H1 (cell line): Measurements from ENCODE around the gene FGF12. TPM values are rescaled to one million over a fixed set of nuclear protein-coding genes. Genes with fewer than 3 reads are reported as not detected.

Experiments
- CTCF ChIA-PET: fragments of 300-600 bp; sonication (Branson Sonifier 250); formaldehyde crosslinking; loops from one replicate; lab custom pipeline; 2021; ENCODE audit not compliant: partially characterized antibody; lab: Charles Lee
- POLR2A ChIA-PET: fragments of 300-600 bp; sonication (Branson Sonifier 250); formaldehyde crosslinking; loops from one replicate; lab custom pipeline; 2021; ENCODE audit warnings: inconsistent platforms; ENCODE audit not compliant: partially characterized antibody; lab: Charles Lee
- DNase-seq, 2 experiments: peaks; one replicate each; pipeline versions ENCODE4 v3.0.0 to v3.0.0-alpha.2; 2010 to 2022; ENCODE audit warnings: low spot score in 2 of 2, low read depth in 1 of 2, mixed read lengths in 1 of 2
- FAIRE-seq: peaks from 2 replicates; lab custom pipeline; 2011; peaks lifted over from hg19 to GRCh38; lab: Jason Lieb, UNC
- H2AFZ ChIP-seq: 2 replicates; pipeline ENCODE4 v1.8.1; 2012; ENCODE audit warnings: low read length, inconsistent platforms
- H2AK5ac ChIP-seq: 2 replicates; pipeline ENCODE4 v1.6.1; 2013; ENCODE audit warnings: low read depth, low read length
- H2BK120ac ChIP-seq: replicated peaks from 2 replicates; pipeline ENCODE3; 2013; ENCODE audit warnings: low read depth, low read length, inconsistent platforms
- H2BK12ac ChIP-seq: 2 replicates; pipeline ENCODE4 v1.6.1; 2013; ENCODE audit warnings: low read depth, low read length
- H2BK15ac ChIP-seq: 2 replicates; pipeline ENCODE4 v1.6.1; 2013; ENCODE audit warnings: low read length
- H2BK20ac ChIP-seq: 2 replicates; pipeline ENCODE4 v1.6.1; 2013; ENCODE audit warnings: low read length
- H2BK5ac ChIP-seq: 2 replicates; pipeline ENCODE4 v1.6.1; 2013; ENCODE audit warnings: low read depth, low read length
- H3K14ac ChIP-seq: 2 replicates; pipeline ENCODE4 v1.6.1; 2013; ENCODE audit warnings: inconsistent platforms; ENCODE audit not compliant: insufficient read length
- H3K18ac ChIP-seq: 2 replicates; pipeline ENCODE4 v1.6.1; 2013; ENCODE audit warnings: low read length; ENCODE audit errors: extremely low read depth
- H3K23ac ChIP-seq: 2 replicates; pipeline ENCODE4 v1.6.1; 2013; ENCODE audit warnings: inconsistent platforms; ENCODE audit not compliant: insufficient read length
- H3K23me2 ChIP-seq: 2 replicates; pipeline ENCODE4 v1.6.1; 2013; ENCODE audit warnings: low read depth, low read length
- H3K27ac ChIP-seq: 2 replicates; pipeline ENCODE4 v1.6.1; 2011; ENCODE audit warnings: low read depth, low read length, inconsistent platforms
- H3K27me3 ChIP-seq, 4 experiments: replicated peaks in 1 of 4; 1 replicate in 1 of 4; 2 replicates in 3 of 4; pipeline versions ENCODE4 v1.6.1 to v1.8.1; 2011 to 2013; ENCODE audit warnings: low read length in 3 of 4, mild to moderate bottlenecking in 3 of 4, inconsistent platforms in 2 of 4, mixed read lengths in 2 of 4, moderate library complexity in 1 of 4; ENCODE audit not compliant: control insufficient read depth in 3 of 4, insufficient read depth in 3 of 4; ENCODE audit errors: extremely low read depth in 1 of 4
- H3K36me3 ChIP-seq, 4 experiments: 2 replicates each; pipeline versions ENCODE4 v1.6.1 to v1.8.1; 2011 to 2013; ENCODE audit warnings: mild to moderate bottlenecking in 4 of 4, low read length in 3 of 4, moderate library complexity in 2 of 4, control low read depth in 1 of 4, inconsistent platforms in 1 of 4; ENCODE audit not compliant: insufficient read depth in 4 of 4, control insufficient read depth in 2 of 4
- H3K4ac ChIP-seq: replicated peaks from 2 replicates; pipeline ENCODE3; 2013; ENCODE audit warnings: low read length, low read depth, mixed read lengths, inconsistent platforms; ENCODE audit not compliant: insufficient read length
- H3K4me1 ChIP-seq, 4 experiments: replicated peaks in 1 of 4; 1 replicate in 1 of 4; 2 replicates in 3 of 4; pipeline versions ENCODE4 v1.6.1 to v1.8.1; 2011 to 2013; ENCODE audit warnings: low read length in 3 of 4, inconsistent platforms in 2 of 4, mixed read lengths in 1 of 4; ENCODE audit not compliant: insufficient read depth in 4 of 4, control insufficient read depth in 3 of 4
- H3K4me2 ChIP-seq, 2 experiments: 2 replicates each; pipeline versions ENCODE4 v1.6.1 to v1.8.1; 2011 to 2013; ENCODE audit warnings: low read depth in 2 of 2, low read length in 2 of 2, control low read depth in 1 of 2, inconsistent platforms in 1 of 2, mild to moderate bottlenecking in 1 of 2; ENCODE audit not compliant: insufficient read depth in 1 of 2
- H3K4me3 ChIP-seq, 4 experiments: fragments of 200-600, 300-600 bp in 1 of 4; sonication (generic), shearing (Covaris generic), sonication (Bioruptor Twin) in 1 of 4; 2 replicates each; pipeline versions ENCODE4 v1.5.1 to v1.8.1; 2011 to 2016; ENCODE audit warnings: low read length in 4 of 4, low read depth in 3 of 4, control low read depth in 2 of 4, inconsistent platforms in 2 of 4, mild to moderate bottlenecking in 2 of 4, mixed read lengths in 1 of 4, moderate library complexity in 1 of 4; ENCODE audit not compliant: insufficient read depth in 2 of 4; ENCODE audit errors: extremely low read depth in 1 of 4
- H3K56ac ChIP-seq: replicated peaks from 2 replicates; pipeline ENCODE3; 2013; ENCODE audit warnings: low read depth, mild to moderate bottlenecking, mixed read lengths, low read length, inconsistent platforms; ENCODE audit not compliant: insufficient read length
- H3K79me1 ChIP-seq: 2 replicates; pipeline ENCODE4 v1.6.1; 2013; ENCODE audit warnings: low read depth, low read length, control low read depth
- H3K79me2 ChIP-seq, 2 experiments: 2 replicates each; pipeline versions ENCODE4 v1.6.1 to v1.8.1; 2012 to 2013; ENCODE audit warnings: low read length in 2 of 2, mild to moderate bottlenecking in 2 of 2, inconsistent platforms in 1 of 2; ENCODE audit not compliant: insufficient read depth in 2 of 2, control insufficient read depth in 1 of 2
- H3K9ac ChIP-seq, 4 experiments: replicated peaks in 1 of 4; 1 replicate in 1 of 4; 2 replicates in 3 of 4; pipeline versions ENCODE4 v1.6.1 to v1.8.1; 2011 to 2013; ENCODE audit warnings: low read depth in 3 of 4, low read length in 3 of 4, control low read depth in 2 of 4, mild to moderate bottlenecking in 2 of 4, moderate library complexity in 2 of 4, inconsistent platforms in 1 of 4; ENCODE audit errors: extremely low read depth in 1 of 4
- H3K9me3 ChIP-seq, 2 experiments: 2 replicates each; pipeline versions ENCODE4 v1.6.1 to v1.8.1; 2012 to 2013; ENCODE audit warnings: mild to moderate bottlenecking in 2 of 2, moderate library complexity in 2 of 2, control low read depth in 1 of 2, inconsistent platforms in 1 of 2, low read depth in 1 of 2, low read length in 1 of 2, mixed read lengths in 1 of 2; ENCODE audit not compliant: insufficient read depth in 2 of 2
- H4K20me1 ChIP-seq, 2 experiments: replicated peaks in 1 of 2; 2 replicates each; pipeline versions ENCODE3 to v1.8.1; 2011 to 2013; ENCODE audit warnings: inconsistent platforms in 2 of 2, low read length in 2 of 2, mild to moderate bottlenecking in 1 of 2; ENCODE audit not compliant: insufficient read depth in 2 of 2, control insufficient read depth in 1 of 2
- H4K5ac ChIP-seq: 2 replicates; pipeline ENCODE4 v1.6.1; 2013; ENCODE audit warnings: low read length, low read depth, mixed read lengths, inconsistent platforms; ENCODE audit not compliant: insufficient read length
- H4K8ac ChIP-seq: 2 replicates; pipeline ENCODE4 v1.8.0; 2013; ENCODE audit warnings: mild to moderate bottlenecking, moderate library complexity, low read length, inconsistent platforms; ENCODE audit not compliant: insufficient read depth; ENCODE audit errors: extremely low read depth
- H4K91ac ChIP-seq: replicated peaks from 2 replicates; pipeline ENCODE3; 2013; ENCODE audit warnings: low read length, mixed read lengths, inconsistent platforms; ENCODE audit not compliant: insufficient read length
- MAFK ChIP-seq: IDR thresholded peaks from 2 replicates; pipeline ENCODE4 v1.6.1; 2012; ENCODE audit warnings: low read depth, mild to moderate bottlenecking, improper control_type of control experiment, low read length
- POLR2A ChIP-seq, 2 experiments: IDR thresholded peaks; 1 replicate in 1 of 2; 2 replicates in 1 of 2; pipeline ENCODE4 v1.6.1; 2011; ENCODE audit warnings: low read depth in 2 of 2, low read length in 2 of 2, mild to moderate bottlenecking in 2 of 2; ENCODE audit errors: control extremely low read depth in 1 of 2
- RXRA ChIP-seq: IDR thresholded peaks from 2 replicates; pipeline ENCODE4 v1.6.1; 2011; ENCODE audit warnings: low read depth, mild to moderate bottlenecking, low read length, moderate library complexity; ENCODE audit not compliant: insufficient read depth
- SIN3A ChIP-seq, 2 experiments: IDR thresholded peaks in 1 of 2; conservative IDR thresholded peaks in 1 of 2; 2 replicates each; pipeline ENCODE4 v1.6.1; 2011 to 2012; ENCODE audit warnings: low read length in 2 of 2, improper control_type of control experiment in 1 of 2, low read depth in 1 of 2, mild to moderate bottlenecking in 1 of 2
- SRF ChIP-seq: IDR thresholded peaks from 2 replicates; pipeline ENCODE4 v1.6.1; 2011; ENCODE audit warnings: mild to moderate bottlenecking, low read depth, low read length, moderate library complexity
- SUZ12 ChIP-seq: fragments of 200-600 bp; sonication (generic); IDR thresholded peaks from 2 replicates; pipeline ENCODE4 v1.6.1; 2012; ENCODE audit warnings: mild to moderate bottlenecking, inconsistent platforms, low read length, moderate library complexity, mixed read lengths
- WGBS, 2 experiments: shearing (Covaris generic) in 1 of 2; methylation state at CpG; one replicate each; pipeline versions ENCODE4 v1.1.6 to v1.1.7; 2013 to 2015; ENCODE audit warnings: low lambda C conversion rate in 2 of 2, mixed read lengths in 2 of 2, inconsistent platforms in 1 of 2, low coverage in 1 of 2, missing lambda C conversion rate in 1 of 2; ENCODE audit not compliant: insufficient replicate concordance in 2 of 2, insufficient coverage in 1 of 2, insufficient read length in 1 of 2; ENCODE audit errors: extremely low coverage in 1 of 2, missing lambda C conversion rate in 1 of 2; 5-methylcytosine and 5-hydroxymethylcytosine counted together
- polyA plus RNA-seq, 7 experiments: library from polyadenylated mRNA; depleted of rRNA in 3 of 7; stranded (reverse) in 5 of 7; unstranded in 2 of 7; fragments of >200 nt in 5 of 7; fragments of 200-250 nt in 2 of 7; gene quantifications; 1 replicate in 5 of 7; 2 replicates in 1 of 7; 4 replicates in 1 of 7; pipeline versions ENCODE4 v1.2.1 to v1.2.3, GENCODE V29; 2011 to 2013; ENCODE audit warnings: missing spikeins in 2 of 7, mixed read lengths in 2 of 7
- total RNA-seq: library from RNA; stranded (reverse); fragmentation: NEBNext Ultra II Directional; extraction: Animal tissue kit (Norgen Biotek cat#: 25700); gene quantifications from 2 replicates; pipeline ENCODE4 v1.2.1, GENCODE V29; 2021

FGF12 gene
- total and polyA plus RNA-seq, 2 of the 8 experiments (the other 6 are each of a cell fraction or from before 2014, with no cell fraction given) = 4.1 to 16.6 TPM

DNA sequence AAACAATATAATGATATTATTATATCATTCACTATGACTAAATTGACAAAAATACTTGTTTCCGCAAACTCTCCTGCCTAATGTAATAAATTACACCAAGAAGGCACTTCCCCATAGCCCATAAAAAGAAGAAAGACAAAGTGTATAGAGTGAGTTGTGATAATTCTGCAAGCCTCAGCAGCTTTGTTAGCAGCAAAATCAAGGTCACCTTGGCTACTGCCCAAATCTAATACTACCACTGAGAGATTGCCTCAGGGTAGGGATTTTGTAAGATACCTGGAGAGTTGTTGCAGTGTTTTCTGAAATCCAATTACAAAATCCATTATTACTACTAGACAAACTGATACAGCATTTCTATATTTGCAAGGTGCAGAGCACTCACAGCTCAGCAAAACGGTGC is 503.5 kb downstream of the FGF12 start:
- Histone ChIP-seq H3K23me2 (no peaks in the 10 kb centered on the region), H3K9ac (no peak overlapping the region), H3K79me2 (no peaks in the 10 kb centered on the region), H2BK120ac (no peak overlapping the region), H3K18ac (no peak overlapping the region), H4K91ac (no peak overlapping the region), H3K27me3 (no peaks in the 10 kb centered on the region), H2AK5ac (no peak overlapping the region), H4K8ac (no peak overlapping the region), H3K23ac (no peak overlapping the region), H2BK5ac (no peak overlapping the region), H3K4me1 (no peaks in the 10 kb centered on the region), H3K27ac (no peak overlapping the region), H3K56ac (no peak overlapping the region), H2BK15ac (no peak overlapping the region), H2AFZ (no peak overlapping the region), H3K79me1 (no peaks in the 10 kb centered on the region), H3K4me3 (no peak overlapping the region), H2BK20ac (no peak overlapping the region), H3K4ac (no peak overlapping the region), H3K9me3 (no peaks in the 10 kb centered on the region), H2BK12ac (no peak overlapping the region), H4K20me1 (no peaks in the 10 kb centered on the region), H3K36me3 (no peaks in the 10 kb centered on the region), H4K5ac (no peak overlapping the region), H3K14ac (no peak overlapping the region), H3K4me2 (no peak overlapping the region)
- no peak for DNase-seq
- FAIRE-seq = no peak
- ChIA-PET CTCF (interaction anchor here (0.9 kb wide), 1 partner anchor 34 kb away, joined by 4 read pairs; no protein-coding TSS in a partner anchor), POLR2A (no interaction called here)
- WGBS, 2 experiments = 96% methylated on average over 2 of the region's 2 CpGs; no CpG with 5 or more reads in 1 of the 2 experiments
- no peak for TF ChIP-seq POLR2A (IDR thresholded peaks at IDR 0.05; ENCODE audit: control extremely low read depth in 1 of 2, low read depth in 2 of 2, low read length in 2 of 2)
- no peak for TF ChIP-seq RXRA
- no peak for TF ChIP-seq MAFK
- TF ChIP-seq SUZ12 = no peak
- no peak for TF ChIP-seq SIN3A (conservative IDR thresholded peaks at IDR 0.05 in 1 of 2, IDR thresholded peaks at IDR 0.05 in 1 of 2; ENCODE audit: low read depth in 1 of 2, low read length in 2 of 2)
- TF ChIP-seq SRF = no peak
